LNCAP (cell line): ENCODE data around the gene MYH16.

Experiments used
- TF ChIP-seq, protein P1 (sequence below): fragments of 450-650 bp; IDR thresholded peaks from 2 replicates; pipeline ENCODE4 v1.5.1; 2017; ENCODE audit warnings: mild to moderate bottlenecking

The MYH16 gene

DNA sequence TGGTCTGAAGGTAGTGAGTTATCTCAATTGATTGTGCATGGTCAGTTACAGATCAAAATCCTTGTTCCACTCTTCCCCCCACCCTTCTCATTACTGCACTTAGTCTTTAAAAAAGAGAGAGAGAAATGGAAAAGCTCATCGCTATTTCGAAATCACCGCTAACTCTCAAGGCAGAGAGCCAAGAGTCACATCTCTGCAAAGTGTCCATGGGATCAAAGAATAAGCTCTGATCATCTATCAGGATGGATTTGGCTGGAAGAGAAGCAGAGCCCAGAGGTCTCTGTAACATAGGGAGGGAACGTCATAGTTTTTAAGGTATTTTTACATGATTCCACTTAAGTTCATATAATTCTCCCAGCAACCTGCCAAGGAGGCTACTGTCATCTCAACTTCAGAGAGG is 30.0 kb upstream of the MYH16 start:
- TF ChIP-seq, protein P1, sequence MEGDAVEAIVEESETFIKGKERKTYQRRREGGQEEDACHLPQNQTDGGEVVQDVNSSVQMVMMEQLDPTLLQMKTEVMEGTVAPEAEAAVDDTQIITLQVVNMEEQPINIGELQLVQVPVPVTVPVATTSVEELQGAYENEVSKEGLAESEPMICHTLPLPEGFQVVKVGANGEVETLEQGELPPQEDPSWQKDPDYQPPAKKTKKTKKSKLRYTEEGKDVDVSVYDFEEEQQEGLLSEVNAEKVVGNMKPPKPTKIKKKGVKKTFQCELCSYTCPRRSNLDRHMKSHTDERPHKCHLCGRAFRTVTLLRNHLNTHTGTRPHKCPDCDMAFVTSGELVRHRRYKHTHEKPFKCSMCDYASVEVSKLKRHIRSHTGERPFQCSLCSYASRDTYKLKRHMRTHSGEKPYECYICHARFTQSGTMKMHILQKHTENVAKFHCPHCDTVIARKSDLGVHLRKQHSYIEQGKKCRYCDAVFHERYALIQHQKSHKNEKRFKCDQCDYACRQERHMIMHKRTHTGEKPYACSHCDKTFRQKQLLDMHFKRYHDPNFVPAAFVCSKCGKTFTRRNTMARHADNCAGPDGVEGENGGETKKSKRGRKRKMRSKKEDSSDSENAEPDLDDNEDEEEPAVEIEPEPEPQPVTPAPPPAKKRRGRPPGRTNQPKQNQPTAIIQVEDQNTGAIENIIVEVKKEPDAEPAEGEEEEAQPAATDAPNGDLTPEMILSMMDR = no peak

DNA sequence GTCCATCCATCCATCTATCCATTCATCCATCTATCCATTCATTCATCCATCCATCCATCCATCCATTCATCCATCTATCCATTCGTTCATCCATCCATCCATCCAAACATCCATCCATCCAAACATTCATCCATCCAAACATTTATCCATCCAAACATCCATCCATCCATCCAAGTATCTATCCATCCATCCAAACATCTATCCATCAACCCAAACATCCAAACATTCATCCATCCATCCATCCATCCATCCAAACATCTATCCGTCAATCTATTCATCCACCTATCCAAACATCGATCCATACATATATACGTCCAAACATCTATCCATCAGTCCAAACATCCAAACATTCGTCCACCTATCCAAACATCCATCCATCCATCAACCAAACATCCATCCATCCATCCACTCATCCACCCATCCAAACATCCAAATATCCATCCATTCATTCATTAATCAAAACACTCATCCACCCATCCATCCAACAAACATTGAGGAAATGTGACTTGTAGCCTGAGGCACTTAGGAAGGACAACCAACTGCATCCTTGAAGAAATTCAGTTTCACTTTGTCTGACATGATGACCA is 28.8 kb upstream of the MYH16 start:
- TF ChIP-seq, protein P1 = no peak

DNA sequence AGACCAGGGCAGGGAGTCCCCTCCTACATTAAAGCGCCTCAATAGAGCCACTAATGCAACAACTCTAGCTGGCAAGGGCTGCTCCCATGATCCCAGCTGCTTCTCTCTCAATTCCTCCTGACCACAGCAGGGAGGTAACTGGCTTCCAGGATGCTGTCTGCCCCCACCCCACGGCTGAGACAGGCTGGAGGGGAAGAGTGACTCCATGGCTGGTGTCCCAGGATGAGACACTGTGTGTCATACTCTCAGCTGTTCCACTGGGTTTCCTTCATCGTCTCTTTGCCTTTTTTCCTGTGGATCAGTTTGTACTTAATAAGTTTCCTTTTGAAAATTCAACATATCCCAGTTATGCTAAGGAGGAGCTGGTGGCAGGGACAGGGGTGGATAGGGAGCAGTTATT is 27.7 kb upstream of the MYH16 start:
- TF ChIP-seq, protein P1 = no peak

DNA sequence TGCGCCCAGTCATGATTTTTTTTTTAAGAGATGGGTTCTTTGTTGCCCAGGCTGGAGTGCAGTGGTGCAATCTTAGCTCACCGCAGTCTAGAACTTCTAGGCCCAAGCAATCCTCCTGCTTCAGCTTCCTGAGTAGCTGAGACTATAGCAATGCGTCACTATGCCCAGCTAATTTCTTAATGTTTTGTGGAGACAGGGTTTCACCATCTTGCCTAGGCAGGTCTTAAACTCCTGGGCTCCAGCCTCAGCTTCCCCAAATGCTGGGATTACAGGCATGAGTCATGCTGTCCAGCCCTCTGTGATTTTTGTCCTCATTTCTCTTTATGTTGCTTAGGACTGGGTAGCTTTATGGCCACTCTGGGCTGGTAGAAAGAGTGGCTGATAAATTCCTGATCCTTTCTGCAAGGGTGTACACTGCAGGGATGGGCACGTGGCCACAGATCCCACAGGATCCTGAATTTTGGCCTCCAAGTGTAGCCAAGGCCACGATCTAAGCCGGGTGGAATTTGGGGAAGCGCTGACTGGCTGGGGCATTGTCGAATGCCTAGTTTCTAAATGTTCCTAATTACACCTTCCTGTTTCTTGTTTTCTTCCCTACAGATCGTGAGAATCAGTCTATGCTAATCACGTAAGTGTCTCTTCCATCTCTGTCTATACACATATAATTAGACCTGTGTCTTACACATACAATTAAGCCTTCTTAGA is 24.1 kb upstream of the MYH16 start:
- TF ChIP-seq, protein P1 = no peak

DNA sequence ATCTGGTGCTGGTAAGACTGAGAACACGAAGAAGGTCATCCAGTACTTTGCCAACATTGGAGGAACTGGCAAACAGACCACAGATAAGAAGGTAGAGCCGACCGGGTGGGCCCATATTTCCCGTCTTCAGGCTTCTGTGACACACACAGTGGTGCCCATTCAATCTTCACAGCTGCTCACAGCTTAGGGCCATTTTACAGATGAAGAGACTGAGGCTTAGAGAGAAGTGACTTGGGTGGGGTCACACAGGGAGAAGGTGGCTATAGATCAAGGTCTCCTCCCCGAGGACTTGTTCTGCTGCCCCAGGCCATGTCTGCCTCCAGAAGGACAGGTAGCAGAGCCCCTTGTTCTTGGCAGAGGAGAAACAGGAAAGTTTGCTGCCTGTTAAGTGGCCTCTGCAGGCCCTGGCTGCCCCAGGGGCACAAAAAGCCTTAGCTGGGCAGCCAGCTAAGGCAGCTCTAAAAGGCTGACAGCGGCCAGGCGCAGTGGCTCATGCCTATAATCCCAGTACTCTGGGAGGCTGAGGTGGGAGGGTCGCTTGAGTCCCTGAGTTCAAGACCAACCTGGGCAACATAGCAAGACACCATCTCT is 22.6 kb upstream of the MYH16 start:
- TF ChIP-seq, protein P1 = no peak

DNA sequence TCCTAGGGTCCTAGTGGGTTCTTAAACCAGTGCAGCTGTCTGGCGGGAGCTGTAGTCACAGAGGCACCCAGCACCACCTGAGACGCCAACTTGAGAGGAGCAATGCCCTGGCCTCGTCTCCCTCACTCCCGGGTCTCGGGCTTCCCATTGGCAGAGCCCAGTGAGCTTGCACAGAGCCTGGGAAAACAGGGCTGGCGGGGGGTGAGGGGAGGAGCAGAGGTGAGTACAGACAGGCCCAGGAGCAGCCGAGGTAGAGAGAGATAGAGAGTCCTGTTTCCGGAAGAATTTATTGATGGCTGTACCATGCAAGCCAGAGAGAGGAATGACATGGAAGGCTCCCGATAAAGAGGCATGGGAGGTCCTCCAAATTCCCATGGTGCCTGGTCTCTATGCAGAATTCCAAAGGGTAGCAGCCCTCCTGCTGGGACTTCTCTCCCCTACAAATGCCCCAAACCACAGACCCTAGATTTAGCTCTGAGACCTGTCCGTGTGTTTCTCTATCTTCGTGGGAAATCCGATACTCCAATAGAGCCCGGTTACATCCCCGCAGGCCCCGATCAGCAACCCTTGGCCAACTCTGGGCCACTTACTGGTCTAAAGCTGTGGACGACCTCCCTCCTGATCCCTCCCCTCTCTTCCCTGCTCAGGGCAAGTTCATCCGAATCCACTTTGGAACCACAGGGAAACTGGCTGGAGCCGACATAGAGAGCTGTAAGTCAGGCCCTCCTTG is 20.3 kb upstream of the MYH16 start:
- TF ChIP-seq, protein P1 = no peak

DNA sequence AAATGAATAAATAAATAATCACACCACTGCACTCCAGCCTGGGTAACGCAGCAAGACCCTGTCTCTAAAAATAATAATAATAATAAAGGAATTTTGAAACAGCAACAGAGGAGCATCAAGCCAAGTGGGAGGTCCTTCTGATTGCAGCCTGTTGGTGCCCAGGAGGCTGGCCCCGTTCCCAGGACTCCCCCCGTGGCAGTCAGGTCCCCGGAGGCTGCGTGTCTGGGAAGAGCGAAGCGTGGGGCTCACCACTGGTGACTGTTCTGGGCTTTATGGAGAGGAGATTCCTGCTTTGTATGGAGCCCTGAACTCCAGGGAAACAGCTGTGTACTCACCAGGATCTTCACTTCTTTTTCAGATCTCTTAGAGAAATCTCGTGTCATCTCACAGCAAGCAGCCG is 19.3 kb upstream of the MYH16 start:
- TF ChIP-seq, protein P1 = no peak
